ENCODE measurements around the gene RNF225. TPM values are rescaled to one million over a fixed set of nuclear protein-coding genes. Genes with fewer than 3 reads are reported as not detected.

The RNF225 gene
- total and polyA plus RNA-seq, 9 of the 15 experiments (the other 6 are each of a cell fraction or from before 2014, with no cell fraction given): 0.33 TPM; not detected in 8

GRCh38 chr19:58400916-58401839 lies 5.7 kb downstream of the RNF225 start (continued):
- TF ChIP-seq TCF3 (CRISPR knock-in tag; IDR thresholded peaks at IDR 0.05): no peak; the same call in 1 of the 2 replicates
- peak; percentile 15; the same call in 1 of the 2 replicates for TF ChIP-seq E2F3 (CRISPR knock-in tag; IDR thresholded peaks at IDR 0.05)
- 0 out of 2 replicates have a peak, but pooled peaks have one; percentile 33 for TF ChIP-seq FOXP4 (CRISPR knock-in tag; IDR thresholded peaks at IDR 0.05; ENCODE audit: borderline replicate concordance)
- no peak for TF ChIP-seq ZNF77 (CRISPR knock-in tag; IDR thresholded peaks at IDR 0.05)
- TF ChIP-seq ZNF444 (CRISPR knock-in tag; IDR thresholded peaks at IDR 0.05): 0 out of 2 replicates have a peak, but pooled peaks have one; percentile 25
- TF ChIP-seq ATF6 (CRISPR knock-in tag; IDR thresholded peaks at IDR 0.05): no peak
- TF ChIP-seq CHD4 (IDR thresholded peaks at IDR 0.05; ENCODE audit: insufficient read depth, insufficient replicate concordance, low read depth, low read length, poor library complexity, severe bottlenecking): no peak
- TF ChIP-seq MLLT1 (IDR thresholded peaks at IDR 0.05): no peak
- no peak for TF ChIP-seq CHAMP1 (IDR thresholded peaks at IDR 0.05)
- TF ChIP-seq ARNT (IDR thresholded peaks at IDR 0.05): no peak
- no peak for TF ChIP-seq IRF1 (CRISPR knock-in tag; IDR thresholded peaks at IDR 0.05; ENCODE audit: borderline replicate concordance)
- peak in 2 of 3 experiments; percentile 6 to 7; a peak in 1 of 6 replicates for TF ChIP-seq CTCF (IDR thresholded peaks at IDR 0.05 in 2 of 3, conservative IDR thresholded peaks at IDR 0.05 in 1 of 3; ENCODE audit: insufficient read depth in 2 of 3, low read depth in 1 of 3, low read length in 3 of 3)
- peak; percentile 44; the same call in 1 of the 2 replicates for TF ChIP-seq SIN3B (IDR thresholded peaks at IDR 0.05; ENCODE audit: low read depth)
- peak; percentile 87 for TF ChIP-seq POLR2B (IDR thresholded peaks at IDR 0.05; ENCODE audit: low read depth, partially characterized antibody)
